HepG2 (cell line): ENCODE results near the gene OCSTAMP. TPM values are rescaled to one million over a fixed set of nuclear protein-coding genes. Genes with fewer than 3 reads are reported as not detected.

Source experiments
- EZH2 ChIP-seq: conservative IDR thresholded peaks from 2 replicates; pipeline ENCODE4 v1.6.1; 2012; ENCODE audit warnings: mild to moderate bottlenecking, low read depth, low read length, moderate library complexity
- LCORL ChIP-seq, 2 experiments: fragments of 450-650 bp in 1 of 2; sonication (generic) in 1 of 2; formaldehyde crosslinking in 1 of 2; IDR thresholded peaks; 2 replicates each; pipeline versions ENCODE4 v1.5.0 to v1.6.1; 2017 to 2020; ENCODE audit warnings: antibody characterized with exemption in 1 of 2, missing genetic modification reagents in 1 of 2
- RAD21 ChIP-seq: fragments of 450-650 bp; formaldehyde crosslinking; IDR thresholded peaks from 2 replicates; pipeline ENCODE4 v1.5.0; 2020; ENCODE audit warnings: mild to moderate bottlenecking
- TP53 ChIP-seq: sonication (generic); formaldehyde crosslinking; conservative IDR thresholded peaks from 2 replicates; pipeline ENCODE4 v1.4.0; 2020; ENCODE audit warnings: missing genetic modification reagents
- ZBTB40 ChIP-seq, 2 experiments: fragments of 450-650 bp in 1 of 2; sonication (generic) in 1 of 2; formaldehyde crosslinking in 1 of 2; IDR thresholded peaks; 2 replicates each; pipeline versions ENCODE4 v1.6.1 to v1.8.0; 2016 to 2022; ENCODE audit warnings: antibody characterized with exemption in 1 of 2, mild to moderate bottlenecking in 1 of 2, missing genetic modification reagents in 1 of 2
- ZFX ChIP-seq: sonication (generic); formaldehyde crosslinking; IDR thresholded peaks from 2 replicates; pipeline ENCODE4 v1.4.0; 2020; ENCODE audit warnings: mild to moderate bottlenecking, low read depth, missing genetic modification reagents, moderate library complexity
- ZKSCAN5 ChIP-seq: sonication (generic); formaldehyde crosslinking; IDR thresholded peaks from 2 replicates; pipeline ENCODE4 v1.5.1; 2020; ENCODE audit warnings: mild to moderate bottlenecking, missing genetic modification reagents
- ZMAT5 ChIP-seq: sonication (generic); formaldehyde crosslinking; IDR thresholded peaks from 2 replicates; pipeline ENCODE4 v1.5.0; 2020; ENCODE audit warnings: mild to moderate bottlenecking, low read depth, missing genetic modification reagents, borderline replicate concordance
- ZNF12 ChIP-seq: sonication (generic); formaldehyde crosslinking; IDR thresholded peaks from 2 replicates; pipeline ENCODE4 v1.5.0; 2020; ENCODE audit warnings: missing genetic modification reagents
- ZNF512 ChIP-seq: sonication (generic); formaldehyde crosslinking; IDR thresholded peaks from 2 replicates; pipeline ENCODE4 v1.4.0; 2020; ENCODE audit warnings: mild to moderate bottlenecking, missing genetic modification reagents
- ZNF552 ChIP-seq: sonication (generic); formaldehyde crosslinking; IDR thresholded peaks from 2 replicates; pipeline ENCODE4 v1.9.0; 2022; ENCODE audit warnings: missing genetic modification reagents, mild to moderate bottlenecking, borderline replicate concordance
- ZNF678 ChIP-seq: sonication (generic); formaldehyde crosslinking; IDR thresholded peaks from 2 replicates; pipeline ENCODE4 v1.4.0; 2020; ENCODE audit warnings: mild to moderate bottlenecking, missing genetic modification reagents
- ZNF687 ChIP-seq: sonication (generic); formaldehyde crosslinking; IDR thresholded peaks from 2 replicates; pipeline ENCODE4 v1.5.1; 2020; ENCODE audit warnings: mild to moderate bottlenecking, missing genetic modification reagents, moderate library complexity
- polyA plus RNA-seq, 8 experiments: library from polyadenylated mRNA; depleted of rRNA in 3 of 8; stranded (reverse) in 7 of 8; unstranded in 1 of 8; fragments of >200 nt; fragmentation: Illumina TruSeq in 4 of 8; extraction: Trizol in 4 of 8; gene quantifications; 2 replicates each; pipeline versions ENCODE4 v1.2.1 to v1.2.3, GENCODE V29; 2011 to 2016; ENCODE audit warnings: low read depth in 4 of 8, missing spikeins in 1 of 8, mixed read lengths in 1 of 8; ENCODE audit not compliant: insufficient read depth in 1 of 8
- total RNA-seq, 5 experiments: library from RNA; depleted of rRNA; stranded (reverse); fragments of >200 nt; fragmentation: Illumina TruSeq; extraction: Trizol; gene quantifications; 2 replicates each; pipeline ENCODE4 v1.2.3, GENCODE V29; 2016; ENCODE audit warnings: low read depth in 1 of 5

OCSTAMP gene
- total and polyA plus RNA-seq, 2 of the 13 experiments (the other 11 are each of a cell fraction or from before 2014, with no cell fraction given), result not detected

GRCh38 chr20:46520976-46521579 is 29.4 kb downstream of the OCSTAMP start (continued):
- no peak for TF ChIP-seq ZNF678 (CRISPR knock-in tag)
- TF ChIP-seq ZFX, result peak; percentile 67; the same call in 1 of the 2 replicates
- TF ChIP-seq TP53, result no peak
- no peak for TF ChIP-seq ZNF512 (CRISPR knock-in tag)
- no peak for TF ChIP-seq ZNF687 (CRISPR knock-in tag)
- no peak for TF ChIP-seq ZKSCAN5 (CRISPR knock-in tag)
- no peak for TF ChIP-seq ZMAT5 (CRISPR knock-in tag)
- TF ChIP-seq ZNF12, result peak; percentile 78; the same call in 1 of the 2 replicates
- no peak for TF ChIP-seq ZNF552
- no peak for TF ChIP-seq LCORL (IDR thresholded peaks at IDR 0.05)
- peak; percentile 40; the same call in 1 of the 2 replicates for TF ChIP-seq LCORL (CRISPR knock-in tag; IDR thresholded peaks at IDR 0.05)
- no peak for TF ChIP-seq ZBTB40 (IDR thresholded peaks at IDR 0.05)
- TF ChIP-seq ZBTB40 (CRISPR knock-in tag; IDR thresholded peaks at IDR 0.05), result no peak
- peak; percentile 97 for TF ChIP-seq RAD21 (CRISPR knock-in tag)
- TF ChIP-seq EZH2, result no peak
